Endodermal cell (in vitro differentiated cells): ENCODE data around the gene NFKBIE. TPM values are rescaled to one million over a fixed set of nuclear protein-coding genes. Genes with fewer than 3 reads are reported as not detected.

Experiments used
- DNase-seq: peaks from one replicate; pipeline ENCODE4 v3.0.0-alpha.2; 2017
- H3K27ac ChIP-seq: 2 replicates; pipeline ENCODE4 v1.5.1; 2013; ENCODE audit warnings: mild to moderate bottlenecking, low read depth, low read length, moderate library complexity
- H3K27me3 ChIP-seq: 2 replicates; pipeline ENCODE4 v1.6.1; 2013; ENCODE audit warnings: mild to moderate bottlenecking, low read length, moderate library complexity; ENCODE audit not compliant: insufficient read depth, control insufficient read depth, poor library complexity, severe bottlenecking
- H3K36me3 ChIP-seq: 2 replicates; pipeline ENCODE4 v1.7.0; 2013; ENCODE audit warnings: mild to moderate bottlenecking, low read length, moderate library complexity; ENCODE audit not compliant: control insufficient read depth, insufficient read depth
- H3K4me1 ChIP-seq: one replicate; pipeline ENCODE4 v1.7.0; 2013; ENCODE audit warnings: low read length; ENCODE audit not compliant: control insufficient read depth, insufficient read depth
- H3K4me3 ChIP-seq: 2 replicates; pipeline ENCODE4 v1.5.1; 2013; ENCODE audit warnings: mild to moderate bottlenecking, low read length, moderate library complexity
- H3K9ac ChIP-seq: 2 replicates; pipeline ENCODE4 v1.6.1; 2013; ENCODE audit warnings: mild to moderate bottlenecking, low read length, moderate library complexity; ENCODE audit not compliant: poor library complexity, severe bottlenecking; ENCODE audit errors: extremely low read depth
- H3K9me3 ChIP-seq: 2 replicates; pipeline ENCODE4 v1.6.1; 2013; ENCODE audit warnings: mild to moderate bottlenecking, low read length, moderate library complexity; ENCODE audit not compliant: control insufficient read depth
- H3K27ac Mint-ChIP-seq: 2 replicates; pipeline ENCODE4 v1.8.0; 2020; ENCODE audit warnings: mixed read lengths
- H3K27me3 Mint-ChIP-seq: 2 replicates; pipeline ENCODE4 v1.8.0; 2021; ENCODE audit warnings: mild to moderate bottlenecking, mixed read lengths; ENCODE audit not compliant: insufficient read depth
- H3K36me3 Mint-ChIP-seq: 2 replicates; pipeline ENCODE4 v1.8.0; 2020; ENCODE audit warnings: low read depth, mixed read lengths
- H3K4me1 Mint-ChIP-seq: 2 replicates; pipeline ENCODE4 v1.8.0; 2020; ENCODE audit warnings: mixed read lengths
- H3K4me3 Mint-ChIP-seq: 2 replicates; pipeline ENCODE4 v1.8.0; 2020; ENCODE audit warnings: mild to moderate bottlenecking, moderate library complexity, mixed read lengths
- H3K9me3 Mint-ChIP-seq: 2 replicates; pipeline ENCODE4 v1.8.0; 2020; ENCODE audit warnings: mild to moderate bottlenecking, mixed read lengths
- CTCF ChIP-seq: fragments of 200-600 bp; sonication (generic); conservative IDR thresholded peaks from 2 replicates; pipeline ENCODE4 v1.5.0; 2021; ENCODE audit warnings: antibody characterized with exemption, mild to moderate bottlenecking
- WGBS, 2 experiments: methylation state at CpG; one replicate each; pipeline versions ENCODE4 v1.1.5 to v1.1.7; 2013; ENCODE audit warnings: missing lambda C conversion rate in 2 of 2, mixed read lengths in 1 of 2; ENCODE audit not compliant: insufficient coverage in 1 of 2, insufficient read length in 1 of 2; 5-methylcytosine and 5-hydroxymethylcytosine counted together
- total RNA-seq, 2 donors: library from RNA; stranded (reverse); fragmentation: NEBNext Ultra II Directional in 1 of 2; extraction: Animal tissue kit (Norgen Biotek cat#: 25700) in 1 of 2; gene quantifications; 2 replicates in 1 of 2; 3 replicates in 1 of 2; pipeline ENCODE4 v1.2.1, GENCODE V29; 2021

Gene NFKBIE
- total RNA-seq, 2 donors from 2014 or later = 8.3 to 11.0 TPM

- peaks cover 81% of the 10 kb centered on the region for H3K36me3 Mint-ChIP-seq
- peaks cover 2% of the 10 kb centered on the region for H3K9me3 Mint-ChIP-seq
- peak overlapping the region; percentile 21 for H3K9ac ChIP-seq
- no peak overlapping the region for H3K27ac ChIP-seq
- TF ChIP-seq CTCF = no peak
- H3K9me3 ChIP-seq = no peaks in the 10 kb centered on the region
- peaks cover 74% of the 10 kb centered on the region for H3K36me3 ChIP-seq
- DNase-seq = no peak
- peaks cover 29% of the 10 kb centered on the region for H3K4me1 Mint-ChIP-seq
- H3K4me3 ChIP-seq = peak overlapping the region; percentile 100
- no peak overlapping the region for H3K4me3 Mint-ChIP-seq
- 96% methylated on average over 3 of the region's 3 CpGs; no CpG with 5 or more reads in 1 of the 2 experiments for WGBS, 2 experiments
- peak overlapping the region; percentile 52 for H3K27ac Mint-ChIP-seq
- no peaks in the 10 kb centered on the region for H3K4me1 ChIP-seq
- no peaks in the 10 kb centered on the region for H3K27me3 Mint-ChIP-seq
- H3K27me3 ChIP-seq = no peaks in the 10 kb centered on the region
Observed at GRCh38 chr6:44250718-44251123, 14.6 kb downstream of the NFKBIE start.

GRCh38 chr6:44250067-44250717, 15.2 kb downstream of the NFKBIE start:
- WGBS, 2 experiments = 95 to 100% methylated on average over 3 to 6 of the region's 6 CpGs
- no peaks in the 10 kb centered on the region for H3K27me3 ChIP-seq
- Mint-ChIP-seq H3K9me3 (peaks cover 2% of the 10 kb centered on the region), H3K36me3 (peaks cover 75% of the 10 kb centered on the region), H3K27me3 (no peaks in the 10 kb centered on the region), H3K4me1 (peaks cover 29% of the 10 kb centered on the region), H3K27ac (peak overlapping the region; percentile 37), H3K4me3 (peak overlapping the region; percentile 98)
- no peak for TF ChIP-seq CTCF
- no peak overlapping the region for H3K27ac ChIP-seq
- no peaks in the 10 kb centered on the region for H3K9me3 ChIP-seq
- H3K9ac ChIP-seq = no peak overlapping the region
- no peaks in the 10 kb centered on the region for H3K4me1 ChIP-seq
- peak overlapping the region; percentile 100 for H3K4me3 ChIP-seq
- no peak for DNase-seq
- peaks cover 73% of the 10 kb centered on the region for H3K36me3 ChIP-seq

GRCh38 chr6:44249082-44249748, 16.1 kb downstream of the NFKBIE start:
- peak overlapping the region; percentile 98 for H3K4me3 Mint-ChIP-seq
- H3K27ac Mint-ChIP-seq = peak overlapping the region; percentile 99
- H3K36me3 Mint-ChIP-seq = peaks cover 67% of the 10 kb centered on the region
- no peaks in the 10 kb centered on the region for H3K27me3 Mint-ChIP-seq
- H3K27me3 ChIP-seq = no peaks in the 10 kb centered on the region
- H3K9me3 ChIP-seq = no peaks in the 10 kb centered on the region
- H3K27ac ChIP-seq = no peak overlapping the region
- H3K4me1 Mint-ChIP-seq = peaks cover 32% of the 10 kb centered on the region
- no peak for DNase-seq
- no peak for TF ChIP-seq CTCF
- H3K4me1 ChIP-seq = no peaks in the 10 kb centered on the region
- H3K9me3 Mint-ChIP-seq = peaks cover 2% of the 10 kb centered on the region
- peaks cover 63% of the 10 kb centered on the region for H3K36me3 ChIP-seq
- H3K4me3 ChIP-seq = peak overlapping the region; percentile 100
- H3K9ac ChIP-seq = peak overlapping the region; percentile 100
- 92 to 98% methylated on average over 8 to 9 of the region's 9 CpGs for WGBS, 2 experiments
